MCF 10A (cell line): ENCODE measurements around the gene USP36. TPM values are rescaled to one million over a fixed set of nuclear protein-coding genes. Genes with fewer than 3 reads are reported as not detected.

ENCODE experiments used
- BruUV-seq: library from RNA; stranded (reverse); fragments of 400-500 nt; replicated peaks from 2 replicates; lab custom pipeline; 2021; lab: Mats Ljungman, UMichigan
- CTCF ChIA-PET: fragments of 300-600 bp; sonication (Branson Sonifier 250); formaldehyde crosslinking; extraction: SDS; loops from one replicate; lab custom pipeline; 2021; ENCODE audit warnings: antibody characterized with exemption, inconsistent platforms; lab: Yijun Ruan, JAX
- POLR2A ChIA-PET: fragments of 300-600, 350-650 bp; sonication (Branson Sonifier 250); formaldehyde crosslinking; extraction: SDS; loops from one replicate; lab custom pipeline; 2020; ENCODE audit warnings: antibody characterized with exemption, inconsistent platforms; lab: Yijun Ruan, JAX
- DNase-seq: peaks from one replicate; pipeline ENCODE4 v3.0.0-alpha.2; 2018; ENCODE audit not compliant: unreplicated experiment
- H3K27ac Mint-ChIP-seq: one replicate; pipeline ENCODE4 v1.8.0; 2022; ENCODE audit warnings: mild to moderate bottlenecking, low read depth, mixed read lengths; ENCODE audit not compliant: unreplicated experiment
- H3K27me3 Mint-ChIP-seq: one replicate; pipeline ENCODE4 v1.8.0; 2022; ENCODE audit warnings: mixed read lengths; ENCODE audit not compliant: insufficient read depth, unreplicated experiment
- H3K36me3 Mint-ChIP-seq: one replicate; pipeline ENCODE4 v1.8.0; 2022; ENCODE audit warnings: mild to moderate bottlenecking, moderate library complexity, mixed read lengths; ENCODE audit not compliant: insufficient read depth, unreplicated experiment
- H3K4me1 Mint-ChIP-seq: one replicate; pipeline ENCODE4 v1.8.0; 2022; ENCODE audit warnings: mixed read lengths; ENCODE audit not compliant: insufficient read depth, unreplicated experiment
- H3K4me3 Mint-ChIP-seq: one replicate; pipeline ENCODE4 v1.8.0; 2022; ENCODE audit warnings: mild to moderate bottlenecking, moderate library complexity, mixed read lengths; ENCODE audit not compliant: unreplicated experiment
- H3K9me3 Mint-ChIP-seq: one replicate; pipeline ENCODE4 v1.8.0; 2022; ENCODE audit warnings: mixed read lengths; ENCODE audit not compliant: unreplicated experiment
- CTCF ChIP-seq: fragments of 200-600 bp; IDR thresholded peaks from one replicate; pipeline ENCODE4 v1.8.0; 2022; ENCODE audit warnings: antibody characterized with exemption, mild to moderate bottlenecking; ENCODE audit not compliant: unreplicated experiment
- intact Hi-C: fragments of 100-400 bp; cut with micrococcal nuclease; formaldehyde crosslinking; loops from 2 replicates; pipeline ENCODE4 v1.14.1; 2022
- total RNA-seq: library from RNA; stranded (reverse); gene quantifications from 2 replicates; pipeline ENCODE4 v1.2.3, GENCODE V29; 2022

USP36 gene
- total RNA-seq, 1 experiment from 2014 or later = 118 TPM

GRCh38 chr17:78804777-78805176, 35.8 kb downstream of the USP36 start:
- Mint-ChIP-seq H3K27ac (no peak overlapping the region), H3K36me3 (peaks cover 78% of the 10 kb centered on the region), H3K4me1 (no peaks in the 10 kb centered on the region), H3K27me3 (no peaks in the 10 kb centered on the region), H3K4me3 (no peak overlapping the region), H3K9me3 (no peaks in the 10 kb centered on the region)
- DNase-seq = no peak
- intact Hi-C loops = no loop called here
- POLR2A ChIA-PET = interaction anchor here (0.7 to 1.5 kb wide), 4 partner anchors 9 to 37 kb away, joined by 3 to 5 read pairs (median 3); no protein-coding TSS in a partner anchor
- BruUV-seq = no TSS peak
- CTCF ChIA-PET = interaction anchor here (0.7 kb wide), 2 partner anchors 236 to 585 kb away, joined by 3 to 4 read pairs; no protein-coding TSS in a partner anchor
- no peak for TF ChIP-seq CTCF

GRCh38 chr17:78803186-78803845, 37.3 kb downstream of the USP36 start:
- Mint-ChIP-seq H3K27ac (no peak overlapping the region), H3K27me3 (no peaks in the 10 kb centered on the region), H3K4me1 (peaks cover 5% of the 10 kb centered on the region), H3K36me3 (peaks cover 79% of the 10 kb centered on the region), H3K9me3 (no peaks in the 10 kb centered on the region), H3K4me3 (no peak overlapping the region)
- TF ChIP-seq CTCF = no peak
- intact Hi-C loops = no loop called here
- ChIA-PET POLR2A (interaction anchor here (1.5 kb wide), 1 partner anchor 13 kb away, joined by 5 read pairs; no protein-coding TSS in a partner anchor), CTCF (no interaction called here)
- BruUV-seq = no TSS peak
- no peak for DNase-seq

- Mint-ChIP-seq H3K9me3 (no peaks in the 10 kb centered on the region), H3K27ac (no peak overlapping the region), H3K36me3 (peaks cover 86% of the 10 kb centered on the region), H3K4me3 (no peak overlapping the region), H3K27me3 (no peaks in the 10 kb centered on the region), H3K4me1 (peaks cover 5% of the 10 kb centered on the region)
- ChIA-PET CTCF (no interaction called here), POLR2A (no interaction called here)
- DNase-seq = no peak
- no peak for TF ChIP-seq CTCF
- intact Hi-C loops = no loop called here
- BruUV-seq = no TSS peak
Observed at GRCh38 chr17:78802459-78802858, 38.2 kb downstream of the USP36 start.

DNA sequence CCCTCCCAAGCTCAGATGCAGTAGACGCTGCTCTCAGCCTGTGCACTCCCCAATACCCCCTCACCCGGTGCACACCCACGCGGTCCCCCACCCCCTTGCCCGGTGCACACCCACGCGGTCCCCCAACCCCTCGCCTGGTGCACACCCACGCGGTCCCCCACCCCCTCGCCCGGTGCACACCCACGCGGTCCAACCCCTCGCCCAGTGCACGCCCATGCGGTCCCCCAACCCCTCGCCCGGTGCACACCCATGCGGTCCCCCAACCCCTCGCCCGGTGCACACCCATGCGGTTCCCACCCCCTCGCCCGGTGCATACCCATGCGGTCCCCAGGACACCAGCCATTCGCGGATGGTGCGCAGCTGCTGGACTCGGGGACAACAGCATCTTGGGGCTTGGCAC, 38.6 kb downstream of the USP36 start:
- Mint-ChIP-seq H3K27me3 (no peaks in the 10 kb centered on the region), H3K36me3 (peaks cover 84% of the 10 kb centered on the region), H3K4me1 (peaks cover 5% of the 10 kb centered on the region), H3K27ac (no peak overlapping the region), H3K9me3 (no peaks in the 10 kb centered on the region), H3K4me3 (no peak overlapping the region)
- no TSS peak for BruUV-seq
- no peak for DNase-seq
- ChIA-PET CTCF (interaction anchor here (0.8 kb wide), 1 partner anchor 94 kb away, joined by 3 read pairs; no protein-coding TSS in a partner anchor), POLR2A (interaction anchor here (0.5 kb wide), 1 partner anchor 26 kb away, joined by 3 read pairs; no protein-coding TSS in a partner anchor)
- intact Hi-C loops = no loop called here
- no peak for TF ChIP-seq CTCF
